ENCODE data around the gene FBLN1. TPM values are rescaled to one million over a fixed set of nuclear protein-coding genes. Genes with fewer than 3 reads are reported as not detected.
A peak's percentile ranks its signal among the peaks of the same experiment; 100 is the strongest.

The FBLN1 gene
- polyA plus RNA-seq, 6 donors from 2014 or later: not detected

- ATAC-seq (ENCODE audit: low read depth in 2 of 2) (no peak), DNase-seq (no peak)
- Mint-ChIP-seq H3K36me3 (no peaks in the 10 kb centered on the region), H3K9me3 (peaks cover 3 to 23% (median 5%) of the 10 kb centered on the region in 7 donors), H3K4me1 (no peaks in the 10 kb centered on the region), H3K27ac (no peak overlapping the region), H3K4me3 (no peak overlapping the region), H3K27me3 (peaks cover under 1 to 25% (median 23%) of the 10 kb centered on the region in 3 donors)
These were observed 33.2 kb upstream of the FBLN1 start for GRCh38 chr22:45469281-45470073.

DNA sequence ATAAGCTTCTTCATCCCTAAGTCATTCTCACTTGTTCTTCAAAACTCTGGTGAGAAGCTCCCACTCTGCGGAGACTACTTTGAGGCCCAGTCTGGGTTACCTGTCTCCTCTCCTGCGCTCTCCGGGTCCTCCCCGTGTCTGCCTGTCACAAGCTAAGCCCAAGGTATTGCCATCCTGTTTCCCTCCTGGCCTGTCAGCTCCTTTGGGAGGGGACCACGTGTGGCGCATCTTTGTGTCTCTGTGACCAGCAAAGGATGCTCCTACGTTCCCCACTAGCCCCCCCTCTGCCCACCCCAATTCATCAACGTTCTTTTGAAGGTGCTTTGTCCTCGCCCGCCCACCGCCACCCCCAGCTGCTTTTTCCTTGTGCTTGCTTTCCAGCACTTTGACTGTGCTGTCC lies 31.8 kb upstream of the FBLN1 start:
- no peaks in the 10 kb centered on the region for H3K36me3 Mint-ChIP-seq
- H3K9me3 Mint-ChIP-seq: peaks cover 2 to 19% (median 5%) of the 10 kb centered on the region in 7 donors
- no peak overlapping the region for H3K4me3 Mint-ChIP-seq
- ATAC-seq (ENCODE audit: low read depth in 2 of 2) (no peak), DNase-seq (no peak)
- H3K4me1 Mint-ChIP-seq: no peaks in the 10 kb centered on the region
- no peak overlapping the region for H3K27ac Mint-ChIP-seq
- H3K27me3 Mint-ChIP-seq: peaks cover 0 to 31% (median 27%) of the 10 kb centered on the region in 3 donors

- no peaks in the 10 kb centered on the region for H3K4me1 Mint-ChIP-seq
- peaks cover 0 to 39% (median 39%) of the 10 kb centered on the region in 3 donors for H3K27me3 Mint-ChIP-seq
- DNase-seq (no peak), ATAC-seq (ENCODE audit: low read depth in 2 of 2) (no peak)
- peaks cover 0 to 11% (median 4%) of the 10 kb centered on the region in 7 donors for H3K9me3 Mint-ChIP-seq
- H3K27ac Mint-ChIP-seq: peak overlapping the region in 1 of 6 donors; percentile 21
- no peak overlapping the region for H3K4me3 Mint-ChIP-seq
- no peaks in the 10 kb centered on the region for H3K36me3 Mint-ChIP-seq
These were observed 30.3 kb upstream of the FBLN1 start for GRCh38 chr22:45472426-45472825.

- H3K36me3 Mint-ChIP-seq: no peaks in the 10 kb centered on the region
- ATAC-seq (ENCODE audit: low read depth in 2 of 2) (no peak), DNase-seq (no peak)
- peaks cover 0 to 49% (median 42%) of the 10 kb centered on the region in 3 donors for H3K27me3 Mint-ChIP-seq
- no peak overlapping the region for H3K4me3 Mint-ChIP-seq
- no peak overlapping the region for H3K27ac Mint-ChIP-seq
- no peaks in the 10 kb centered on the region for H3K9me3 Mint-ChIP-seq
- no peaks in the 10 kb centered on the region for H3K4me1 Mint-ChIP-seq
These were observed 29.0 kb upstream of the FBLN1 start for GRCh38 chr22:45473626-45474237.

DNA sequence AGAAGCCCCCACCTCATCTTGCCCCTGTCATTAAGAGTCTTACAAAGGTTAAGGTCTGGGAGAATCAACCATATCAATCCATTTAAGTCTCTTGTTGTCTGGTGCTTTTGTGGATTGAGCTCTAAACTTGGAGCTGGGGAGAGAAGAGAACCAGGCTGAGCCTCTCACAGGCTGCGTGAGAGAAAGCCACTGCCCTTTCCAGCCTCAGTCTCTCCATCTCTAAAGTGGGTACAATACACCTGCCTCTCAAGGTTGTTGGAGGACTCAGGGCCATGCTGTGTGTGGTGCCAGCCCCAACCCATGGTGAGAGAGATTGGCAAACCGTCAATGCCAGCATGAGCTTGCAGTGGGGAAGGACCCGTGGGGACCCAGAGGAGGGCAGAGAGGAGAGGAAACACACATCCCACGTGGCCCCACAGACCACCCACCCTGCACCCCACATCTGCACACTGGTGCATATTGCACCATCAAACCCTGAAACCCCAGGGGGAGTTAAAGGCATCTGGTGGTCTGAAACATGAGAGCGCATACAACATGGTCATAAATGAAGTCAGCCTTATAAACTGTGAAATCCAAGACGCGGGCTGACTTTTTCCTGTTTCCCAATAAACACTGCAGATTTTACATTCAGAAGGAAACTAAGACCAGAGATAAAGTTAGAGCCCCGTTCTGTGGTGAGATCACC lies 27.5 kb upstream of the FBLN1 start:
- H3K4me1 Mint-ChIP-seq: no peaks in the 10 kb centered on the region

GRCh38 chr22:45475851-45476514 lies 26.7 kb upstream of the FBLN1 start:
- no peak overlapping the region for H3K27ac Mint-ChIP-seq
- H3K9me3 Mint-ChIP-seq: peaks cover 0 to 9% (median 4%) of the 10 kb centered on the region in 7 donors
- ATAC-seq (ENCODE audit: low read depth in 2 of 2) (no peak), DNase-seq (no peak)
- no peaks in the 10 kb centered on the region for H3K36me3 Mint-ChIP-seq
- H3K4me1 Mint-ChIP-seq: no peaks in the 10 kb centered on the region
- H3K27me3 Mint-ChIP-seq: peaks cover 4 to 47% (median 45%) of the 10 kb centered on the region in 3 donors
- H3K4me3 Mint-ChIP-seq: no peak overlapping the region

More for the DNA sequence above, 27.5 kb upstream of the FBLN1 start:
- H3K9me3 Mint-ChIP-seq: peaks cover 0 to under 1% (median 0%) of the 10 kb centered on the region in 7 donors
- no peak for ATAC-seq (ENCODE audit: low read depth in 2 of 2)
- H3K36me3 Mint-ChIP-seq: no peaks in the 10 kb centered on the region
- DNase-seq: no peak
- no peak overlapping the region for H3K27ac Mint-ChIP-seq
- H3K27me3 Mint-ChIP-seq: peaks cover 0 to 49% (median 42%) of the 10 kb centered on the region in 3 donors
- no peak overlapping the region for H3K4me3 Mint-ChIP-seq

- Mint-ChIP-seq H3K27ac (no peak overlapping the region), H3K4me1 (no peaks in the 10 kb centered on the region), H3K4me3 (no peak overlapping the region), H3K9me3 (peaks cover 0 to 13% (median 6%) of the 10 kb centered on the region in 7 donors), H3K36me3 (no peaks in the 10 kb centered on the region), H3K27me3 (peaks cover 4 to 44% (median 40%) of the 10 kb centered on the region in 3 donors)
- ATAC-seq (ENCODE audit: low read depth in 2 of 2) (no peak), DNase-seq (no peak)
These were observed 25.9 kb upstream of the FBLN1 start for GRCh38 chr22:45476814-45477213.

GRCh38 chr22:45477366-45478107 lies 25.1 kb upstream of the FBLN1 start:
- Mint-ChIP-seq H3K4me3 (no peak overlapping the region), H3K27me3 (peaks cover 4 to 48% (median 40%) of the 10 kb centered on the region in 3 donors), H3K4me1 (no peaks in the 10 kb centered on the region), H3K36me3 (no peaks in the 10 kb centered on the region), H3K9me3 (peaks cover 0 to 13% (median 6%) of the 10 kb centered on the region in 7 donors), H3K27ac (no peak overlapping the region)
- ATAC-seq (ENCODE audit: low read depth in 2 of 2): no peak
- DNase-seq: no peak

DNA sequence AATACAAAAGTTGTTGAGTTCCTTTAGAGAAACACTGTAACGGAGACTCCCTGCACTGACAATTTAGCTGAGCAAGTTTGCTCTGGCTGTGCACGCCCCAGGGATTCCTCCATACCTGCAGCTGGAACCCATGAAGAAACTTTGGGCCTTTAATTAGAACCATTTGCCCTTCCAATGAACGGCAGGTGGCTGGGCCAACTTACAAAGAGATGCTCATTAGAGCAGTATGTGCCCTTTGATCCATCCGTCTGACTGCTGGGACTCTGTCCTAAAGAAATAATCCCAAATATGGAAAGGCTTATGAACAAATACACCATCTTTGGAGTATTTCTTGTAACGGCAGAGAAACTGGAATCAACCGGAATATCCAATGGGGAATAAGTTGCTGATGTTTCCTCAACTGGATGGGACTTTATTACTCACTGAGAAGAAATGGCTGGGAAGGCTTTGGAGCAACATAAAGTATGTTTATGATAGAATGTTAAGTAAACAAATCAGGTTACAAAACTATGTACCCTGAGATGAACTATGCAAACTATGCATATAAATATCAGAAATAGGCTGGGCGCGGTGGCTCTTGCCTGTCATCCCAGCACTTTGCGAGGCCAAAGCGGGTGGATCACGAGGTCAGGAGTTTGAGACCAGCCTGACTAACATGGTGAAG lies 24.4 kb upstream of the FBLN1 start:
- no peaks in the 10 kb centered on the region for H3K36me3 Mint-ChIP-seq
- peaks cover 4 to 49% (median 42%) of the 10 kb centered on the region in 3 donors for H3K27me3 Mint-ChIP-seq
- no peak for ATAC-seq (ENCODE audit: low read depth in 2 of 2)
- no peak overlapping the region for H3K4me3 Mint-ChIP-seq
- H3K27ac Mint-ChIP-seq: no peak overlapping the region
- no peaks in the 10 kb centered on the region for H3K4me1 Mint-ChIP-seq
- peaks cover 0 to 13% (median 6%) of the 10 kb centered on the region in 7 donors for H3K9me3 Mint-ChIP-seq
- DNase-seq: no peak

DNA sequence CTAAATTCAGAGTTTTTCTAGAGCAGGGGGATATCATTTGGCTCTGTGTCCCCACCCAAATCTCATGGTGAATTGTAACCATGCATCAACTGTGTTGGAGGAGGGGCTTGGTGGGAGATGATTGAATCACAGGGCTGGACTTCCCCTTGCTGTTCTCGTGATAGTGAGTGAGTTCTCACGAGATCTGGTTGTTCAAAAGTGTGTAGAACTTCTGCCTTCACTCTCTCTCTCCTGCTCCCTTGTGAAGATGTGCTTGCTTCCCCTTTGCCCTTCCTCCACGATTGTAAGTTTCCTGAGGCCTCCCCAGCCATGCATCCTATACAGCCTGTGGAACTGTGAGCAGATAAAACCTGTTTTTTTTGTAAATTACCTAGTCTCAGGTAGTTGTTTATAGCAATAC lies 22.0 kb upstream of the FBLN1 start:
- H3K9me3 Mint-ChIP-seq: peaks cover 0 to 13% (median 6%) of the 10 kb centered on the region in 7 donors
- H3K36me3 Mint-ChIP-seq: no peaks in the 10 kb centered on the region
- no peak overlapping the region for H3K27ac Mint-ChIP-seq
- peaks cover 8 to 44% (median 38%) of the 10 kb centered on the region in 3 donors for H3K27me3 Mint-ChIP-seq
- ATAC-seq (ENCODE audit: low read depth in 2 of 2) (no peak), DNase-seq (no peak)
- H3K4me3 Mint-ChIP-seq: no peak overlapping the region
- no peaks in the 10 kb centered on the region for H3K4me1 Mint-ChIP-seq

DNA sequence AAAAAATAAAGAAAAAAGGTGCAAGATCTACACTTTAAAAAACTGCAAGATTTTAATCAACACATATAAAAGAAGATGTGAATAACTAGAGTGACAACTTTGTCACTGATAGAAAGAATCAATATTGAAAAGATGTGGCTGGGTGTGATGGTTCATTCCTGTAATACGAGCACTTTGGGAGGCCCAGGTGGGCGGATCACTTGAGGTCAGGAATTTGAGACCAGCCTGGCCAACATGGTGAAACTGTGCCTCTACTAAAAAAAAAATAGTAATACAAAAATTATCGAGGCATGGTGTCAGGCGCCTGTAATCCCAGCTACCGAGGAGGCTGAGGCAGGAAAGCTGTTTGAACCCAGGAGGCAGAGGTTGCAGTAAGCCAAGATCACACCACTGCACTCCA lies 21.0 kb upstream of the FBLN1 start:
- Mint-ChIP-seq H3K27me3 (peaks cover 11 to 41% (median 31%) of the 10 kb centered on the region in 3 donors), H3K36me3 (no peaks in the 10 kb centered on the region), H3K9me3 (peaks cover 0 to 13% (median 6%) of the 10 kb centered on the region in 7 donors), H3K27ac (peak overlapping the region in 1 of 6 donors; percentile 24), H3K4me3 (no peak overlapping the region), H3K4me1 (no peaks in the 10 kb centered on the region)
- ATAC-seq (ENCODE audit: low read depth in 2 of 2) (no peak), DNase-seq (no peak)

- Mint-ChIP-seq H3K27me3 (peaks cover 11 to 37% (median 26%) of the 10 kb centered on the region in 3 donors), H3K27ac (no peak overlapping the region), H3K4me1 (no peaks in the 10 kb centered on the region), H3K36me3 (no peaks in the 10 kb centered on the region), H3K4me3 (no peak overlapping the region), H3K9me3 (peaks cover 0 to 13% (median 6%) of the 10 kb centered on the region in 7 donors)
- DNase-seq: no peak
- ATAC-seq (ENCODE audit: low read depth in 2 of 2): no peak
These were observed 20.5 kb upstream of the FBLN1 start for GRCh38 chr22:45482169-45482568.
